GM10847 (cell line): Measurements from ENCODE around the gene CCDC170.
A peak's percentile ranks its signal among the peaks of the same experiment; 100 is the strongest.

Experiments used
- POLR2A ChIP-seq: IDR thresholded peaks from 2 replicates; pipeline ENCODE4 v1.6.1; 2011; ENCODE audit not compliant: insufficient read length; ENCODE audit errors: extremely low read depth

CCDC170 gene

GRCh38 chr6:151493804-151494234, at the start of gene CCDC170:
CCDC170 (plus strand) TSS chr6:151494017; CDS start chr6:151494129, 112 bp downstream.
- no peak for TF ChIP-seq POLR2A

GRCh38 chr6:151445482-151445881, 48.3 kb upstream of the CCDC170 start:
- TF ChIP-seq POLR2A: no peak

GRCh38 chr6:151447237-151447636, 46.6 kb upstream of the CCDC170 start:
- TF ChIP-seq POLR2A: no peak

- TF ChIP-seq POLR2A: no peak
Measured at GRCh38 chr6:151448623-151449022, 45.2 kb upstream of the CCDC170 start.

- TF ChIP-seq POLR2A: no peak
Measured at GRCh38 chr6:151451417-151451949, 42.3 kb upstream of the CCDC170 start.

- TF ChIP-seq POLR2A: peak; percentile 38
Measured at GRCh38 chr6:151451950-151452749, 41.7 kb upstream of the CCDC170 start, which contains the start of gene RMND1. RMND1 (minus strand) TSS chr6:151452126; CDS start chr6:151445811, 6,315 bp downstream.

- no peak for TF ChIP-seq POLR2A
Measured at GRCh38 chr6:151452750-151453427, 40.9 kb upstream of the CCDC170 start.

GRCh38 chr6:151461673-151462072, 32.1 kb upstream of the CCDC170 start:
- no peak for TF ChIP-seq POLR2A

GRCh38 chr6:151464702-151465101, 29.1 kb upstream of the CCDC170 start:
- no peak for TF ChIP-seq POLR2A

- TF ChIP-seq POLR2A: no peak
Measured at GRCh38 chr6:151475653-151476523, 17.9 kb upstream of the CCDC170 start.

GRCh38 chr6:151477726-151478125, 16.1 kb upstream of the CCDC170 start:
- no peak for TF ChIP-seq POLR2A

- TF ChIP-seq POLR2A: no peak
Measured at GRCh38 chr6:151478670-151479069, 15.1 kb upstream of the CCDC170 start.

GRCh38 chr6:151481786-151482185, 12.0 kb upstream of the CCDC170 start:
- TF ChIP-seq POLR2A: no peak

- no peak for TF ChIP-seq POLR2A
Measured at GRCh38 chr6:151482290-151482689, 11.5 kb upstream of the CCDC170 start.

- TF ChIP-seq POLR2A: no peak
Measured at GRCh38 chr6:151483994-151484393, 9.8 kb upstream of the CCDC170 start.

GRCh38 chr6:151488226-151488625, 5.6 kb upstream of the CCDC170 start:
- no peak for TF ChIP-seq POLR2A

- no peak for TF ChIP-seq POLR2A
Measured at GRCh38 chr6:151490996-151491395, 2.8 kb upstream of the CCDC170 start.
